ENCODE data around the gene IFT43.
A peak's percentile ranks its signal among the peaks of the same experiment; 100 is the strongest.

The IFT43 gene

GRCh38 chr14:75979648-75980565, 5.7 kb upstream of the IFT43 start:
- no peak for TF ChIP-seq CTCF (conservative IDR thresholded peaks at IDR 0.05; ENCODE audit: low read depth, low read length)
- no peak for DNase-seq (ENCODE audit: low read depth)
- H3K4me3 ChIP-seq (ENCODE audit: low read length): no peak overlapping the region

GRCh38 chr14:75980856-75981255, 4.7 kb upstream of the IFT43 start:
- DNase-seq (ENCODE audit: low read depth): no peak
- TF ChIP-seq CTCF (conservative IDR thresholded peaks at IDR 0.05; ENCODE audit: low read depth, low read length): no peak
- no peak overlapping the region for H3K4me3 ChIP-seq (ENCODE audit: low read length)

- H3K4me3 ChIP-seq (ENCODE audit: low read length): peak within 1 kb of the TSS; percentile 65
- peak; percentile 67 for DNase-seq (ENCODE audit: low read depth)
- no peak for TF ChIP-seq CTCF (conservative IDR thresholded peaks at IDR 0.05; ENCODE audit: low read depth, low read length)
Measured at GRCh38 chr14:75981426-75982265, 3.9 kb upstream of the IFT43 start, which contains the start of gene TGFB3. Gene TGFB3, minus strand, starts transcription at chr14:75981995. Its CDS starts 1,102 bp downstream, at chr14:75980893.

GRCh38 chr14:75982266-75983018, 3.1 kb upstream of the IFT43 start:
- H3K4me3 ChIP-seq (ENCODE audit: low read length): peak overlapping the region; percentile 65
- peak; percentile 67 for TF ChIP-seq CTCF (conservative IDR thresholded peaks at IDR 0.05; ENCODE audit: low read depth, low read length)
- DNase-seq (ENCODE audit: low read depth): no peak

- peak overlapping the region; percentile 44 for H3K4me3 ChIP-seq (ENCODE audit: low read length)
- no peak for TF ChIP-seq CTCF (conservative IDR thresholded peaks at IDR 0.05; ENCODE audit: low read depth, low read length)
- no peak for DNase-seq (ENCODE audit: low read depth)
Measured at GRCh38 chr14:75983019-75983358, 2.6 kb upstream of the IFT43 start.

GRCh38 chr14:75984674-75985073, 889 bp upstream of the IFT43 start:
- TF ChIP-seq CTCF (conservative IDR thresholded peaks at IDR 0.05; ENCODE audit: low read depth, low read length): no peak
- no peak overlapping the region for H3K4me3 ChIP-seq (ENCODE audit: low read length)
- no peak for DNase-seq (ENCODE audit: low read depth)

All from retinal pigment epithelial cell (primary cell).